GM12865 (cell line): ENCODE measurements around the gene INPPL1.

Experiments
- DNase-seq: peaks from one replicate; pipeline ENCODE4 v3.0.0; 2010; ENCODE audit warnings: low read depth
- H3K4me3 ChIP-seq: 2 replicates; pipeline ENCODE4 v1.5.1; 2011; ENCODE audit warnings: mild to moderate bottlenecking, low read depth, low read length, control low read depth
- TF ChIP-seq, protein P1 (sequence below): IDR thresholded peaks from 2 replicates; pipeline ENCODE4 v1.5.1; 2011; ENCODE audit warnings: low read length, control low read depth, low read depth, inconsistent platforms; ENCODE audit not compliant: insufficient read depth; ENCODE audit errors: missing control alignments

Gene INPPL1

DNA sequence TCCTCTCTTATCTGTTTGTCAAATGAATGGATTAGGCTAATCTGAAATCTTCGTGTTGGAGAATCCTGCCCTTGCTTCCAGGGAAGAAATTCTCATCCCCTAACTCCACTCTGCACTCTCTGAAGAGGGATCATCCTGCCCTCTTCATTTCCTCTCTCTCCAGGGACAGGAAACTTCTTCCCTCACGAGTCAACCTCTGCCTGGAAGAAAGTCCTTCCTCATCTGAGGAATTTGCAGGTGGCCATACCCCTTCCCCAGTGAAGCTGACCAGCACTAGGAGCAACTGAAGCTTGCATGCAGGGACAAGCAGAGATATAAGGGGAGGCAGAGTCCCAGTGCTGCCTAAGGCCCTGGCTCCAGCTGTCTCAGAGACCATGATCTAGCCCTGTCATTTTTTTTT is 23.0 kb downstream of the INPPL1 start:
- TF ChIP-seq, protein P1, sequence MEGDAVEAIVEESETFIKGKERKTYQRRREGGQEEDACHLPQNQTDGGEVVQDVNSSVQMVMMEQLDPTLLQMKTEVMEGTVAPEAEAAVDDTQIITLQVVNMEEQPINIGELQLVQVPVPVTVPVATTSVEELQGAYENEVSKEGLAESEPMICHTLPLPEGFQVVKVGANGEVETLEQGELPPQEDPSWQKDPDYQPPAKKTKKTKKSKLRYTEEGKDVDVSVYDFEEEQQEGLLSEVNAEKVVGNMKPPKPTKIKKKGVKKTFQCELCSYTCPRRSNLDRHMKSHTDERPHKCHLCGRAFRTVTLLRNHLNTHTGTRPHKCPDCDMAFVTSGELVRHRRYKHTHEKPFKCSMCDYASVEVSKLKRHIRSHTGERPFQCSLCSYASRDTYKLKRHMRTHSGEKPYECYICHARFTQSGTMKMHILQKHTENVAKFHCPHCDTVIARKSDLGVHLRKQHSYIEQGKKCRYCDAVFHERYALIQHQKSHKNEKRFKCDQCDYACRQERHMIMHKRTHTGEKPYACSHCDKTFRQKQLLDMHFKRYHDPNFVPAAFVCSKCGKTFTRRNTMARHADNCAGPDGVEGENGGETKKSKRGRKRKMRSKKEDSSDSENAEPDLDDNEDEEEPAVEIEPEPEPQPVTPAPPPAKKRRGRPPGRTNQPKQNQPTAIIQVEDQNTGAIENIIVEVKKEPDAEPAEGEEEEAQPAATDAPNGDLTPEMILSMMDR: no peak
- no peak for DNase-seq
- H3K4me3 ChIP-seq: no peak overlapping the region

DNA sequence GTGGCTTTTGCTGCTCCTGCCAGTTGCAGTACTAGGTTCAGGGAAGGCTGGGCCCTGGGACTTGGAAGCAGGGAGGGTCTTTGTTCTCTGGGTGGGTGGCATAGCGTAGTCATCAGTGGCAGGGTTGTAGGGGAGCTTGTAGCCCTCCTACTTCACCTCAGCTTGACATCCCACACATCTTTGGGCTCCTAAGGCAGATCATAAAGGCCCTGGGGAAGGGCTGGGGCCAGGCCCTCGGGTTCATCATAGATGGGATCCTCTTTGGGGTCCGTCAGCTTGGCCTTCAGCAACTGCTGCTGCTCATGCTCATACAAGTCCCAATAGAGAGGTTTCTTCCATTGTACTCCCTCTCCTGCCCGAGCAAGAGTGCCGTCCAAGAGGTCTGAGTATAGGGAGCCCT is 25.4 kb downstream of the INPPL1 start:
- TF ChIP-seq, protein P1: no peak
- no peak for DNase-seq
- H3K4me3 ChIP-seq: no peak overlapping the region

DNA sequence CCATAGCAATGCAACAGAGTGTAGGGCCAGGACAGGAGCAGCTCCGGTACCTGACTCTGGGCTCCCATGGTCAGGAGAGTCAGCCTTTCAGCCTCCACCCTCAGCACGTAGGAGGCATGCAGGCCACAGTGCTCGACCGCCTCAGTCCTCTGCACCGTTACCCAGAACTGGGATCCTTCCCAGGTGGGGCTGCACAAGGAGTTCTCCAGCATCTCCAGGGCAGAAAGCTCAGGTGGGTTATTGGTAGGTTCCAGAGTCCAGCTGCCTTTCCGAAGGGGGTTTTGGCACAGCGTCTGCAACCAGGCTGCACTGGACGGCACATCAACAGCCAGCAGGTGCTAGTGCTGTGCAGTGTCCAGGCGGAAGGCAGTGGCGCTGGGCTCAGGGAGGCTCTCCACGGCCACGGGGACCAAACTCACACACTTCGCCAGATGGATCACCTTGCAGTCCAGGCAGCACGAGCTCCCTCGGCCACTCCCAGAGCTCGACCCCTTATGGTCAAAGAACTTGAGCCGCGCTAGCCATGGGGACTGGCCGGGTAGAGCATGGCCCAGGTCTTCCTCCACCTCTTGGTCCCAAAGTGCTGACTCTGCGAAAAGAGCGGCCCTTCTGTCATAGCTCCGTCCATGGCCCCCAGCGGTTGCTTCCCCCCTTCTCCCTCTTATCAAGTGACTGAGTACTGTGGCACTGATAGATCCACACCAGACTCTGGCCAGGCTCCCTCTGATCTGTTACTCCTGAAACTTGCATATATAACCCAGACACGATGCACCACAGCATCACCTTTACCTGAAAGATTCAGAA is 26.3 kb downstream of the INPPL1 start:
- TF ChIP-seq, protein P1: no peak
- no peak for DNase-seq
- H3K4me3 ChIP-seq: no peak overlapping the region

GRCh38 chr11:72251614-72252013 is 27.0 kb downstream of the INPPL1 start:
- no peak overlapping the region for H3K4me3 ChIP-seq
- TF ChIP-seq, protein P1: no peak
- DNase-seq: no peak

DNA sequence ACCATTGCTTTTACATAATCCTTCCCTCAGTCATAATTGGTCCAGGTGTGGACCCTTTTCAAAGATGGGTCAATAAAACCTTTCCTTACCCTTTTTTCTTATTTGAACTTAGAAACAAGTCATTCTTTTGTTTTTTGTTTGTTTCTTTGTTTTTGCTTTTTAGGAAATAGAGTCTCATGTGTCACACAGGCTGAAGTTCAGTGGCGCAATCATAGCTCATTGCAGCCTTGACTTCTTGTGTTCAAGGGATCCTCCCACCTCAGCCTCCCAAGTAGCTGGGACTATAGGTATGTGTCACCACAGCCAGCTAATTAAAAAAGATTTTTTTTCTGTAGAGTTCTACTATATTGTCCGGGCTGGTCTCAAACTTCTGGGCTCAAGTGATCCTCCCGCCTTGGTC is 28.8 kb downstream of the INPPL1 start:
- no peak overlapping the region for H3K4me3 ChIP-seq
- DNase-seq: no peak
- TF ChIP-seq, protein P1: no peak

DNA sequence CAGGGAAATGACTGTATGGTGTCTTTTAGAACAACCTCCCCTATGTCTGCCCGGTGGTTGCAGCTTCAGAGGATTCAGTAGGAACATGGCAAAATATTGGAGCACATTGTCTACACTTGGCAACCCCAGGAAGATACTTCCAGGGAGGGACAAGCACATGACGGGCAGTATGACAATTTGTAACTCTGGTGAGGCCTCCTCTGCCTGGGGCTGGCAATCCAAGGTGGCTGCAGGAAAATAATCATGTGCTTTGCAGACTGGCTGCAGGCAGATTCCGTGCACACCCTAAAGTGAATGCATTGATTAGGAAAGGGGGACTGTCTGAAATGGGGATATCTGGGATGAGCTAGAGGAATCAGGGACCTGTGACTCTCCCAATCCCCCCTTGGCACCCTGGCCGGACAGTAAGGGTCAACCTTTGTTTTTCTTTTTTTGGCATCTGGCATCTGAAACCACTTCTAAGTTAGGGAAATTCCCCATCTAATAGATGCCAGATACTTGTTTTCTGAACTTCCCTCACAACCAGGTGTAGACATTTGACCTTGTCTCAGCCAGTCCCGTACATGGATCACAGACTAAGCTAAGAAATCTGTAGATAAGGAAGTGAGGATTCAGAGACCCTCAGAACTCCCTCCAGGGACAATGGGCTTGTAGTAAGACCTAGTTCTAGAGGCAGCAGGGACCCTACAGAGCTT is 29.9 kb downstream of the INPPL1 start:
- TF ChIP-seq, protein P1: no peak
- no peak overlapping the region for H3K4me3 ChIP-seq
- DNase-seq: no peak
